PC-9 (cell line): ENCODE results near the gene TRMU. TPM values are rescaled to one million over a fixed set of nuclear protein-coding genes. Genes with fewer than 3 reads are reported as not detected.

ENCODE experiments used
- BruUV-seq: library from RNA; stranded (reverse); fragments of 400-500 nt; replicated peaks from 2 replicates; lab custom pipeline; 2021; lab: Mats Ljungman, UMichigan
- CTCF ChIA-PET: fragments of 300-600 bp; sonication (Branson Sonifier 250); formaldehyde crosslinking; loops from one replicate; lab custom pipeline; 2022; ENCODE audit warnings: antibody characterized with exemption; lab: Charles Lee
- POLR2A ChIA-PET: fragments of 300-600 bp; sonication (Branson Sonifier 250); formaldehyde crosslinking; loops from one replicate; lab custom pipeline; 2022; ENCODE audit warnings: antibody characterized with exemption; ENCODE audit not compliant: unreplicated experiment; lab: Charles Lee
- DNase-seq, 2 experiments: peaks; one replicate each; pipeline versions ENCODE4 v3.0.0 to v3.0.0-alpha.2; 2015 to 2022; ENCODE audit warnings: mixed read lengths in 1 of 2
- H2AFZ ChIP-seq: fragments of 200-600 bp; sonication (generic); 2 replicates; pipeline ENCODE4 v1.8.1; 2017; ENCODE audit warnings: antibody characterized with exemption
- H3F3A ChIP-seq: fragments of 200-600 bp; sonication (generic); 2 replicates; pipeline ENCODE4 v1.8.1; 2017; ENCODE audit warnings: antibody characterized with exemption, mild to moderate bottlenecking, low read depth; ENCODE audit not compliant: insufficient read depth
- H3K27ac ChIP-seq: fragments of 200-600 bp; sonication (generic); 2 replicates; pipeline ENCODE4 v1.6.1; 2016; ENCODE audit warnings: mixed run types
- H3K27me3 ChIP-seq: fragments of 200-600 bp; sonication (generic); 2 replicates; pipeline ENCODE4 v1.6.1; 2016; ENCODE audit warnings: low read depth, mixed run types; ENCODE audit not compliant: insufficient read depth
- H3K36me3 ChIP-seq: fragments of 200-600 bp; sonication (generic); 2 replicates; pipeline ENCODE4 v1.6.1; 2016; ENCODE audit warnings: low read depth, mixed run types
- H3K4me1 ChIP-seq: fragments of 200-600 bp; sonication (generic); replicated peaks from 2 replicates; pipeline ENCODE4 v1.6.1; 2016; ENCODE audit warnings: mixed run types; ENCODE audit not compliant: insufficient read depth
- H3K4me2 ChIP-seq: fragments of 200-600 bp; sonication (generic); 2 replicates; pipeline ENCODE4 v1.6.1; 2017; ENCODE audit warnings: mixed run types
- H3K4me3 ChIP-seq: fragments of 200-600 bp; sonication (generic); 2 replicates; pipeline ENCODE4 v1.6.1; 2016; ENCODE audit warnings: mixed run types
- H3K79me2 ChIP-seq: fragments of 200-600 bp; sonication (generic); 2 replicates; pipeline ENCODE4 v1.6.1; 2017; ENCODE audit warnings: low read depth, mixed run types
- H3K9me2 ChIP-seq: fragments of 200-600 bp; sonication (generic); 2 replicates; pipeline ENCODE4 v1.8.1; 2017; ENCODE audit warnings: mild to moderate bottlenecking; ENCODE audit not compliant: insufficient read depth
- H3K9me3 ChIP-seq: fragments of 200-600 bp; sonication (generic); 2 replicates; pipeline ENCODE4 v1.8.1; 2016; ENCODE audit warnings: low read depth; ENCODE audit not compliant: insufficient read depth
- H4K20me1 ChIP-seq: fragments of 200-600 bp; sonication (generic); 2 replicates; pipeline ENCODE4 v1.8.1; 2017; ENCODE audit not compliant: insufficient read depth
- EZH2 ChIP-seq: fragments of 200-600 bp; sonication (generic); IDR thresholded peaks from 2 replicates; pipeline ENCODE4 v1.8.0; 2017; ENCODE audit warnings: antibody characterized with exemption, low read depth
- intact Hi-C: fragments of 100-400 bp; cut with micrococcal nuclease; formaldehyde crosslinking; loops from one replicate; pipeline ENCODE4 v1.10.0; 2022; ENCODE audit not compliant: unreplicated experiment
- total RNA-seq: library from RNA; stranded (reverse); gene quantifications from 2 replicates; pipeline ENCODE4 v1.2.3, GENCODE V29; 2021
- TF ChIP-seq, protein P1 (sequence below): fragments of 200-600 bp; sonication (generic); conservative IDR thresholded peaks from 2 replicates; pipeline ENCODE4 v1.6.1; 2017; ENCODE audit warnings: mixed run types, antibody characterized with exemption, mild to moderate bottlenecking, moderate library complexity

Gene TRMU
- total RNA-seq, 1 experiment from 2014 or later: 58.2 TPM

DNA sequence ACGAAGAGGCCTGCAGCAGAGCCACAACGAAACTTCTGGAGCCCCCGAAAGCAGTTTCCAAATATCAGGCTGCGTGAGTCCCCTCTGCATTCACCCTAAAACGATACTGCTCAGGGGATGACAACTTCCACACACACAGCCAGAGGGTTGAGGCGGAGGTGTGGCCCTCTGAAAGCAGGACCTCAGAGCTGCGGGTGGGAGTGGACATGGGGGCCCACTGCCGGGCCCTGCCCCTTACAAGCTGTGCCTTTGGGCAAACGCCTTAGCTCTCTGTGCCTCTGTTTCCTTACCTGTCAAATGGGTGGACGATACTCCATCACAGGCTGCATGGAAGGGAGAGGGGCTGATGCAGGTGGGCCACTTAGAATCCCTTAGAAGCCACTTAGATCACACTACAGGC lies 53.1 kb downstream of the TRMU start:
- Histone ChIP-seq H3K79me2 (no peaks in the 10 kb centered on the region), H4K20me1 (no peaks in the 10 kb centered on the region), H3K9me3 (no peaks in the 10 kb centered on the region), H3K4me1 (0 out of 2 replicates have a peak, but pooled peaks cover 3% of the 10 kb centered on the region), H3K27ac (no peak overlapping the region), H3K4me2 (no peak overlapping the region), H3K4me3 (no peak overlapping the region), H3K27me3 (no peaks in the 10 kb centered on the region), H3F3A (peaks cover 8% of the 10 kb centered on the region; the same call in 1 of the 2 replicates), H3K9me2 (no peaks in the 10 kb centered on the region), H2AFZ (no peak overlapping the region), H3K36me3 (no peaks in the 10 kb centered on the region)
- no TSS peak for BruUV-seq
- ChIA-PET POLR2A (no interaction called here), CTCF (no interaction called here)
- intact Hi-C loops: no loop called here
- TF ChIP-seq, protein P1, sequence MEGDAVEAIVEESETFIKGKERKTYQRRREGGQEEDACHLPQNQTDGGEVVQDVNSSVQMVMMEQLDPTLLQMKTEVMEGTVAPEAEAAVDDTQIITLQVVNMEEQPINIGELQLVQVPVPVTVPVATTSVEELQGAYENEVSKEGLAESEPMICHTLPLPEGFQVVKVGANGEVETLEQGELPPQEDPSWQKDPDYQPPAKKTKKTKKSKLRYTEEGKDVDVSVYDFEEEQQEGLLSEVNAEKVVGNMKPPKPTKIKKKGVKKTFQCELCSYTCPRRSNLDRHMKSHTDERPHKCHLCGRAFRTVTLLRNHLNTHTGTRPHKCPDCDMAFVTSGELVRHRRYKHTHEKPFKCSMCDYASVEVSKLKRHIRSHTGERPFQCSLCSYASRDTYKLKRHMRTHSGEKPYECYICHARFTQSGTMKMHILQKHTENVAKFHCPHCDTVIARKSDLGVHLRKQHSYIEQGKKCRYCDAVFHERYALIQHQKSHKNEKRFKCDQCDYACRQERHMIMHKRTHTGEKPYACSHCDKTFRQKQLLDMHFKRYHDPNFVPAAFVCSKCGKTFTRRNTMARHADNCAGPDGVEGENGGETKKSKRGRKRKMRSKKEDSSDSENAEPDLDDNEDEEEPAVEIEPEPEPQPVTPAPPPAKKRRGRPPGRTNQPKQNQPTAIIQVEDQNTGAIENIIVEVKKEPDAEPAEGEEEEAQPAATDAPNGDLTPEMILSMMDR: no peak
- TF ChIP-seq EZH2: no peak
- DNase-seq: no peak

DNA sequence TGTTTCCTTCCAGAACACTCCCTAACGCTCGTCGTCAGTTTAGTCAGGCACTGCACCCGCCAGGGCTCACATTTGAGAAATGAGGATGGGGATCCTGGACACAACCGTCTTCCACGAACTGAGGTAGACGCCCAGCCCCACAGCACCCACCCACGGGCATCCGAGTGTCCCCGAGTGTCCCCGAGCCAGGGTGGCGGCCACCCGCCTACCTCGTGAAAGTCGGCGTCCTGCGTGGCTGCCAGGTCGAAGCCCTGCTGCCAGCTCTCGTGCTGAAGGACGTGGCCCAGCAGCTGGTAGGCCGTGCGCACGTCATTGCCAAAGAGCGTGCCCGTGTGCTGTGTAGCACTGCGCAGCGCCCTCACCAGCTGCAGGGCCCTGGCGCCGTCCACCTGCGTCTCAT lies 53.6 kb downstream of the TRMU start:
- Histone ChIP-seq H3K9me3 (no peaks in the 10 kb centered on the region), H3K4me1 (0 out of 2 replicates have a peak, but pooled peaks cover 3% of the 10 kb centered on the region), H3K36me3 (no peaks in the 10 kb centered on the region), H3K4me2 (no peak overlapping the region), H3K27ac (no peak overlapping the region), H3K79me2 (no peaks in the 10 kb centered on the region), H3K27me3 (no peaks in the 10 kb centered on the region), H3K9me2 (no peaks in the 10 kb centered on the region), H3K4me3 (no peak overlapping the region), H4K20me1 (no peaks in the 10 kb centered on the region), H3F3A (peaks cover 8% of the 10 kb centered on the region; the same call in 1 of the 2 replicates), H2AFZ (no peak overlapping the region)
- TF ChIP-seq, protein P1: no peak
- no peak for TF ChIP-seq EZH2
- intact Hi-C loops: no loop called here
- POLR2A ChIA-PET: no interaction called here
- no peak for DNase-seq
- BruUV-seq: no TSS peak
- CTCF ChIA-PET: no interaction called here

DNA sequence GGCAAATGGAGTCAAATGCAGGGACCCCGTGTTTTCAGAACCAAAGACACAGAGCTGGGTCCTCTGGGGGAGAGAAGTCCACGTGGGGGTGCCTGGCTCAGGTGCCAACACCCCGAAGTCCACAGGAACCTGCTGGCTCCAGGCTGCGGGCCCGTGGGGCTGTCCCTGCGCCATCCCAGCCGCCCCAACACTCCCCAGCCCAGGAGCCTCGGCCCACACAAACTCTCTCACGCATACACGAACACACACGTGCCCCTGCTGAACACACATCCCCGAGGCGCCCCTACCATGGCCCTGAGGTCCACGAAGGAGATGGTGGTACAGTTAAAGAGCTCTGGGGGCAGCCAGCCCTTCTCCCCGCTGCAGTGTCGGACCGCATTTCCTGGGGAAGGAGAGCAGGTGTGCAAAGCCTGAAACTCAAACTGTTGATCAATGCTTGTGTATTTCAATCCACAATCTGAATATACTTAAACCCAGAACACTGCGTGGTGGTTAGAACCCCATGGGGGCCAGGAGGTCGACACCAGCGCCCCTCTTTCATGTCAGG lies 54.7 kb downstream of the TRMU start:
- Histone ChIP-seq H3K9me3 (no peaks in the 10 kb centered on the region), H4K20me1 (no peaks in the 10 kb centered on the region), H3K27ac (no peak overlapping the region), H3K79me2 (no peaks in the 10 kb centered on the region), H3K36me3 (no peaks in the 10 kb centered on the region), H3K4me2 (peak overlapping the region; percentile 55), H3K9me2 (no peaks in the 10 kb centered on the region), H3K4me1 (0 out of 2 replicates have a peak, but pooled peaks cover 3% of the 10 kb centered on the region), H3F3A (peaks cover 8% of the 10 kb centered on the region; the same call in 1 of the 2 replicates), H3K4me3 (no peak overlapping the region), H3K27me3 (no peaks in the 10 kb centered on the region), H2AFZ (no peak overlapping the region)
- TF ChIP-seq EZH2: no peak
- intact Hi-C loops: no loop called here
- no peak for DNase-seq
- ChIA-PET POLR2A (no interaction called here), CTCF (no interaction called here)
- no TSS peak for BruUV-seq
